ENCODE data around the gene KIR2DL3. TPM values are rescaled to one million over a fixed set of nuclear protein-coding genes. Genes with fewer than 3 reads are reported as not detected.

KIR2DL3 gene

Small RNA genes lying within 50 kb of the gene (small RNA-seq; reads per million reads assigned to genes)
- gene AC245128.2 (ENCODE audit: insufficient read depth) (not detected), gene KIR3DP1 (ENCODE audit: insufficient read depth) (not detected)
